Left ventricle myocardium inferior (tissue), 1 donor: Measurements from ENCODE around the gene TPSD1. TPM values are rescaled to one million over a fixed set of nuclear protein-coding genes. Genes with fewer than 3 reads are reported as not detected.

Experiments
- DNase-seq: peaks from one replicate; pipeline ENCODE4 v3.0.0-alpha.2; 2020
- H3K27ac ChIP-seq: fragments of 200-600 bp; replicated peaks from 2 replicates; pipeline ENCODE4 v1.8.0; 2021
- H3K27me3 ChIP-seq: fragments of 200-600 bp; 2 replicates; pipeline ENCODE4 v1.8.0; 2021; ENCODE audit warnings: low read depth
- H3K36me3 ChIP-seq: fragments of 200-600 bp; 2 replicates; pipeline ENCODE4 v1.8.0; 2021
- H3K4me1 ChIP-seq: fragments of 200-600 bp; 2 replicates; pipeline ENCODE4 v1.8.0; 2021
- H3K4me3 ChIP-seq: fragments of 200-600 bp; 2 replicates; pipeline ENCODE4 v1.8.0; 2021; ENCODE audit warnings: mild to moderate bottlenecking, moderate library complexity
- H3K9me3 ChIP-seq: fragments of 200-600 bp; replicated peaks from 2 replicates; pipeline ENCODE4 v1.8.0; 2021
- intact Hi-C: fragments of 100-400 bp; cut with micrococcal nuclease; formaldehyde crosslinking; loops from one replicate; pipeline ENCODE4 v1.11.0; 2022
- total RNA-seq: library from RNA; stranded (reverse); fragmentation: NEBNext Ultra II Directional; extraction: Animal tissue kit (Norgen Biotek cat#: 25700); gene quantifications from one replicate; pipeline ENCODE4 v1.2.1, GENCODE V29; 2021
- TF ChIP-seq, protein P1 (sequence below): fragments of 200-600 bp; IDR thresholded peaks from 2 replicates; pipeline ENCODE4 v1.8.0; 2021; ENCODE audit warnings: antibody characterized with exemption, mild to moderate bottlenecking, borderline replicate concordance
- donor health status: DM: no; HTN: yes; CAD: no; lungs with severe emphysema.

Gene TPSD1
- total RNA-seq, 1 donor from 2014 or later: not detected

GRCh38 chr16:1277151-1277598 is 21.3 kb downstream of the TPSD1 start:
- no peaks in the 10 kb centered on the region for H3K9me3 ChIP-seq
- intact Hi-C loops: no loop called here
- DNase-seq: no peak
- no peak overlapping the region for H3K4me3 ChIP-seq
- TF ChIP-seq, protein P1, sequence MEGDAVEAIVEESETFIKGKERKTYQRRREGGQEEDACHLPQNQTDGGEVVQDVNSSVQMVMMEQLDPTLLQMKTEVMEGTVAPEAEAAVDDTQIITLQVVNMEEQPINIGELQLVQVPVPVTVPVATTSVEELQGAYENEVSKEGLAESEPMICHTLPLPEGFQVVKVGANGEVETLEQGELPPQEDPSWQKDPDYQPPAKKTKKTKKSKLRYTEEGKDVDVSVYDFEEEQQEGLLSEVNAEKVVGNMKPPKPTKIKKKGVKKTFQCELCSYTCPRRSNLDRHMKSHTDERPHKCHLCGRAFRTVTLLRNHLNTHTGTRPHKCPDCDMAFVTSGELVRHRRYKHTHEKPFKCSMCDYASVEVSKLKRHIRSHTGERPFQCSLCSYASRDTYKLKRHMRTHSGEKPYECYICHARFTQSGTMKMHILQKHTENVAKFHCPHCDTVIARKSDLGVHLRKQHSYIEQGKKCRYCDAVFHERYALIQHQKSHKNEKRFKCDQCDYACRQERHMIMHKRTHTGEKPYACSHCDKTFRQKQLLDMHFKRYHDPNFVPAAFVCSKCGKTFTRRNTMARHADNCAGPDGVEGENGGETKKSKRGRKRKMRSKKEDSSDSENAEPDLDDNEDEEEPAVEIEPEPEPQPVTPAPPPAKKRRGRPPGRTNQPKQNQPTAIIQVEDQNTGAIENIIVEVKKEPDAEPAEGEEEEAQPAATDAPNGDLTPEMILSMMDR: no peak
- H3K27ac ChIP-seq: no peak overlapping the region
- H3K4me1 ChIP-seq: peaks cover under 1% of the 10 kb centered on the region
- peaks cover 59% of the 10 kb centered on the region for H3K27me3 ChIP-seq
- H3K36me3 ChIP-seq: no peaks in the 10 kb centered on the region

GRCh38 chr16:1277617-1278282 is 21.9 kb downstream of the TPSD1 start:
- no peaks in the 10 kb centered on the region for H3K4me1 ChIP-seq
- H3K27ac ChIP-seq: no peak overlapping the region
- intact Hi-C loops: no loop called here
- peaks cover 58% of the 10 kb centered on the region for H3K27me3 ChIP-seq
- H3K4me3 ChIP-seq: no peak overlapping the region
- DNase-seq: no peak
- TF ChIP-seq, protein P1: no peak
- no peaks in the 10 kb centered on the region for H3K9me3 ChIP-seq
- H3K36me3 ChIP-seq: no peaks in the 10 kb centered on the region

- DNase-seq: no peak
- Histone ChIP-seq H3K27ac (no peak overlapping the region), H3K36me3 (no peaks in the 10 kb centered on the region), H3K9me3 (no peaks in the 10 kb centered on the region), H3K4me1 (no peaks in the 10 kb centered on the region), H3K4me3 (no peak overlapping the region), H3K27me3 (peaks cover 65% of the 10 kb centered on the region)
- TF ChIP-seq, protein P1: no peak
- intact Hi-C loops: no loop called here
Measured at GRCh38 chr16:1278477-1278876, 22.6 kb downstream of the TPSD1 start.

GRCh38 chr16:1279081-1279944 is 23.4 kb downstream of the TPSD1 start:
- intact Hi-C loops: no loop called here
- Histone ChIP-seq H3K36me3 (no peaks in the 10 kb centered on the region), H3K27me3 (peaks cover 74% of the 10 kb centered on the region), H3K9me3 (no peaks in the 10 kb centered on the region), H3K4me3 (no peak overlapping the region), H3K27ac (no peak overlapping the region), H3K4me1 (no peaks in the 10 kb centered on the region)
- no peak for DNase-seq
- TF ChIP-seq, protein P1: no peak

DNA sequence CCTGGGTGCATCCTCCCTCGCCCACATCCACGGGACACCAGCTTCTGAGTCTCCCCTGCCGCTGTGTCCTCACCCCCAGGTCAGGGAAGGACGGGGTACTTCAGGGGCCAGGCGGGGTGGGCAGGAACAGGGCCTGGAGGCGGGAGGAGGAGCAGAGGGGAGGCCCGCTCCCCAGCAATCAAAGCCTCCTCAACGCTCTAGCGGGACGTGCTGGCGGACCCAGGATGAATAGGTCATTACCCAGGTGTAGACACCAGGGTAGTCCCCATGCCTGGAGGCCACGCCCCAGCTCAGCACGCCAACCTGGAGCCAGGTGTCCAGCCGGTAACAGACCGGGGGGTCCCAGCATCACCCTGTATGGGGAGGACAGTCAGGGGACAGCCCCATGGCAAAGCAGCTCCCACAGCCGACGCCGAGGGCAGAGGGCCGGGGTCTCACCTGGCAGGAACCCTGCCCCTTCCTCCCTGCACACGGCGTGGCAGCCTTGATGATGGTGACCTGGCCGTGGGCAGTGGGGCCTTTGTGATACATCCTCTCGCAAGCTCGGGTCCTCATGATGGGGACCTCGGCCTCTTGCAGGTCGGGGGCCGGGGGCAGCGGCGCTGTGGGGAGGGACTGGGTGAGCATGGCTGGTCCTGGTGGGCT is 24.2 kb downstream of the TPSD1 start:
- Histone ChIP-seq H3K27ac (no peak overlapping the region), H3K4me3 (no peak overlapping the region), H3K27me3 (peaks cover 77% of the 10 kb centered on the region), H3K9me3 (no peaks in the 10 kb centered on the region), H3K4me1 (no peaks in the 10 kb centered on the region), H3K36me3 (no peaks in the 10 kb centered on the region)
- intact Hi-C loops: no loop called here
- TF ChIP-seq, protein P1: no peak
- DNase-seq: no peak
